KMS-11 (cell line): ENCODE results near the gene PPP1R9A.

Source experiments
- H2AFZ ChIP-seq: fragments of 200-600 bp; sonication (generic); 2 replicates; pipeline ENCODE4 v1.6.1; 2016; ENCODE audit warnings: antibody characterized with exemption, mixed run types, low read depth
- H3K27ac ChIP-seq: fragments of 200-600 bp; sonication (generic); 2 replicates; pipeline ENCODE4 v1.6.1; 2016; ENCODE audit warnings: mild to moderate bottlenecking, mixed run types
- H3K27me3 ChIP-seq: fragments of 200-600 bp; sonication (generic); 2 replicates; pipeline ENCODE4 v1.6.1; 2017; ENCODE audit warnings: mild to moderate bottlenecking, low read depth, mixed run types, moderate library complexity; ENCODE audit not compliant: insufficient read depth
- H3K36me3 ChIP-seq: fragments of 200-600 bp; sonication (generic); 2 replicates; pipeline ENCODE4 v1.6.1; 2017; ENCODE audit warnings: mild to moderate bottlenecking, mixed run types; ENCODE audit not compliant: insufficient read depth
- H3K4me1 ChIP-seq: fragments of 200-600 bp; sonication (generic); 2 replicates; pipeline ENCODE4 v1.6.1; 2016; ENCODE audit warnings: mild to moderate bottlenecking, low read depth, mixed run types; ENCODE audit not compliant: poor library complexity, severe bottlenecking
- H3K4me2 ChIP-seq: fragments of 200-600 bp; sonication (generic); 2 replicates; pipeline ENCODE4 v1.7.0; 2016; ENCODE audit warnings: mild to moderate bottlenecking, mixed run types
- H3K4me3 ChIP-seq: fragments of 200-600 bp; sonication (generic); IDR thresholded peaks from 2 replicates; pipeline ENCODE4 v1.6.1; 2017; ENCODE audit warnings: low read depth, low read length, mixed read lengths; ENCODE audit not compliant: insufficient read depth
- H3K79me2 ChIP-seq: fragments of 200-600 bp; sonication (generic); 2 replicates; pipeline ENCODE4 v1.6.1; 2016; ENCODE audit warnings: low read depth, mixed run types; ENCODE audit not compliant: insufficient read depth
- H3K9ac ChIP-seq: fragments of 200-600 bp; sonication (generic); 2 replicates; pipeline ENCODE4 v1.6.1; 2016; ENCODE audit warnings: mild to moderate bottlenecking, mixed run types
- H4K20me1 ChIP-seq: fragments of 200-600 bp; sonication (generic); 2 replicates; pipeline ENCODE4 v1.6.1; 2016; ENCODE audit warnings: mild to moderate bottlenecking, mixed run types; ENCODE audit not compliant: insufficient read depth
- TF ChIP-seq, protein P1 (sequence below): fragments of 200-600 bp; sonication (generic); conservative IDR thresholded peaks from 2 replicates; pipeline ENCODE4 v1.6.1; 2017; ENCODE audit warnings: low read depth, mild to moderate bottlenecking, antibody characterized with exemption, low read length, moderate library complexity, mixed read lengths

The PPP1R9A gene

DNA sequence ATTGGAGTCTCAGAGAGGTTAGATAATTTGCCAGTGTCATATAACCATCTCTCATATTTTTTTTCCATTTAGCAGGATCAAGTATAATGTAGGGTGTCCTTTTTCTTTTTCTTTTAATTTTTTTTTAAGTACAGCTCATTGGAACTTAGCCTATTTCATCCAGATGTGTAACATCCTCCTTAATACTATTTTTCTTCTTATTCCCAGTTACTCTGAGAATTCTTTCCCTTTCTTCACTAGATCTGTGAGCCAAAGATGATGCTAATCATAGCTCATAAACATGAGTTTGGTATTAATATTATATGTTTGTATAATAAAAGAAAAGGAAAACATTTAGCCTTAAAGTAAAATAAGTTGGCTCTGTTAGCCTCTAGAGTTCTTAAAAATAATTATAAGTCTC, 32.8 kb downstream of the PPP1R9A start:
- H3K79me2 ChIP-seq = no peaks in the 10 kb centered on the region
- no peak overlapping the region for H2AFZ ChIP-seq
- H3K36me3 ChIP-seq = no peaks in the 10 kb centered on the region
- H3K9ac ChIP-seq = no peak overlapping the region
- no peak overlapping the region for H3K27ac ChIP-seq
- TF ChIP-seq, protein P1, sequence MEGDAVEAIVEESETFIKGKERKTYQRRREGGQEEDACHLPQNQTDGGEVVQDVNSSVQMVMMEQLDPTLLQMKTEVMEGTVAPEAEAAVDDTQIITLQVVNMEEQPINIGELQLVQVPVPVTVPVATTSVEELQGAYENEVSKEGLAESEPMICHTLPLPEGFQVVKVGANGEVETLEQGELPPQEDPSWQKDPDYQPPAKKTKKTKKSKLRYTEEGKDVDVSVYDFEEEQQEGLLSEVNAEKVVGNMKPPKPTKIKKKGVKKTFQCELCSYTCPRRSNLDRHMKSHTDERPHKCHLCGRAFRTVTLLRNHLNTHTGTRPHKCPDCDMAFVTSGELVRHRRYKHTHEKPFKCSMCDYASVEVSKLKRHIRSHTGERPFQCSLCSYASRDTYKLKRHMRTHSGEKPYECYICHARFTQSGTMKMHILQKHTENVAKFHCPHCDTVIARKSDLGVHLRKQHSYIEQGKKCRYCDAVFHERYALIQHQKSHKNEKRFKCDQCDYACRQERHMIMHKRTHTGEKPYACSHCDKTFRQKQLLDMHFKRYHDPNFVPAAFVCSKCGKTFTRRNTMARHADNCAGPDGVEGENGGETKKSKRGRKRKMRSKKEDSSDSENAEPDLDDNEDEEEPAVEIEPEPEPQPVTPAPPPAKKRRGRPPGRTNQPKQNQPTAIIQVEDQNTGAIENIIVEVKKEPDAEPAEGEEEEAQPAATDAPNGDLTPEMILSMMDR = no peak
- H3K4me2 ChIP-seq = no peak overlapping the region
- H3K4me3 ChIP-seq = no peak overlapping the region
- H3K4me1 ChIP-seq = no peaks in the 10 kb centered on the region
- H4K20me1 ChIP-seq = no peaks in the 10 kb centered on the region
- H3K27me3 ChIP-seq = no peaks in the 10 kb centered on the region

DNA sequence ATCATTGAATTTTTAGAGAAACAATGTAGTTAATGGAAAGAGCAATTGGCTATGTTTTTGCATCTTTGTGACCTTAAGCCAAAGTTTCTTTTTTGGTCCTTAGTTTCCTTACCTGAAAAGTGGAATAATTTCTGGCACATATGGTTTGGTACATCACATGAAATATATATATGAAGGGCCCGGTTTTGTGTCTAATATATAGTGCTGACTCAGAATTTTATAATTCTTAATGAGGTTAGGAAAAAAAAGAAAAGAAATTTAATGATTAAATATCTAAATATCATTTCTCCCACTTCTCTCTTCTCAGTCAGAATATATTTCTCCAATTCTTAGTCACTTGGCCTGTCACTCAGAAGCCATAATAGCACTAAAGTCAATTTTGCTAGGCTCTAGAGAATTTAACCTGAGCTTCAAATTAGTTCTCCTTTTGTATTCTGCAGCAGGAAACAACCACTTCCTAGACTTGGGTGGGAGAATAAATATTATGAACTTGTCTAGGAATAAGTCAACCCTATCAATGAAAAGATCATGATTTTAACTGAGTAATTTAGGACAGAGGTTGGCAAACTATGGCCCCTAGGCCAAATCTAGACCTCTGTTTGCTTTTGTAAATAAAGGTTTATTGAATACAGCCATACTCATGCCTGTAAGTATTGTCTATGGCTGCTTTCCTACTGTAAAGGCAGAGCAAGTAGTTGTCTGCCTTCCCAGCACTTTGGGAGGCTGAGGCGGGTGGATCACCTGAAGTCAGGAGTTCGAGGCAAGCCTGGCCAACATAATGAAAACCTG, 34.6 kb downstream of the PPP1R9A start:
- Histone ChIP-seq H3K9ac (no peak overlapping the region), H4K20me1 (no peaks in the 10 kb centered on the region), H3K79me2 (no peaks in the 10 kb centered on the region), H3K27ac (no peak overlapping the region), H3K4me3 (no peak overlapping the region), H2AFZ (no peak overlapping the region), H3K4me1 (no peaks in the 10 kb centered on the region), H3K27me3 (no peaks in the 10 kb centered on the region), H3K4me2 (no peak overlapping the region), H3K36me3 (no peaks in the 10 kb centered on the region)
- TF ChIP-seq, protein P1 = no peak

DNA sequence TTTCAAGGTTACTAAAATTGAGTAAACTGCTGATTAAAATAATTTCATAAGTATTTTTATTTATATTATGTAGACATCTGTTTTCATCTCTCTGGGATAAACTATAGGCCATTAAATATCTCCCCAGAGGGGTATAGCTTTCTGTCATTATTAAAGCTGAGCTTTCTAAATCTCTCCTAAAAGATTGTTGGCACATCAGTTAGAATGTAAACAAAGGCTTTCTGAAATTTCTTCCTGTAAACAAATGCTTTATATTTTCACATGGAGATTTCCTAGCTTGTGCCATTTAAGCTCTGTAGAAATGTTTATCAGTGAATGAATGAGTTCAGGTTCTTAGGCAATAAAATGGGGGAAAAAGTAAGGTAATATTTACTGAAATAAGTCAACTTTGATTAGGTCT, 35.7 kb downstream of the PPP1R9A start:
- H3K27ac ChIP-seq = no peak overlapping the region
- H3K79me2 ChIP-seq = no peaks in the 10 kb centered on the region
- no peaks in the 10 kb centered on the region for H3K36me3 ChIP-seq
- TF ChIP-seq, protein P1 = no peak
- no peaks in the 10 kb centered on the region for H3K4me1 ChIP-seq
- no peak overlapping the region for H3K9ac ChIP-seq
- H4K20me1 ChIP-seq = no peaks in the 10 kb centered on the region
- no peak overlapping the region for H3K4me2 ChIP-seq
- H3K27me3 ChIP-seq = no peaks in the 10 kb centered on the region
- H2AFZ ChIP-seq = no peak overlapping the region
- H3K4me3 ChIP-seq = no peak overlapping the region

DNA sequence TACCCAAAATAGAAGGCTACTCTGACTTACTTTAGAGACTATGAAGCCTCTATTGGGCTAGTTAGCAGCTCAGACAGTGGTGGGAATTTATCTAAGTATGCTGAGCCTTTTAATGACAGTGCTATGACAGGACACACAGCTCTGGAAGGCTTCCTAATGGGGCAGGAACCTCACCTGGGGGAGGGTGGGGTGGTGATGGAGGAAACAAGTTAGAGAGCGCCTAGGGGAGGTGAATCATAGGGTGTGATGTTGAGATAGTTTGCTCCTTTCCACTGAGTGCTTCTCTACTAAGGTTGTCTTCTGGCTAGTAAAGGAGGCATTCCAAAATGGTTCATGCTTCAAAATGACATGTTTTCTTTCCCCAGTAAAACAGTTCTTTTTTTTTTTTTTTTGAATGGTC, 42.1 kb downstream of the PPP1R9A start:
- H3K36me3 ChIP-seq = no peaks in the 10 kb centered on the region
- H3K27ac ChIP-seq = no peak overlapping the region
- no peak overlapping the region for H3K9ac ChIP-seq
- H3K4me2 ChIP-seq = no peak overlapping the region
- no peaks in the 10 kb centered on the region for H3K79me2 ChIP-seq
- no peaks in the 10 kb centered on the region for H4K20me1 ChIP-seq
- no peaks in the 10 kb centered on the region for H3K27me3 ChIP-seq
- no peak overlapping the region for H2AFZ ChIP-seq
- TF ChIP-seq, protein P1 = no peak
- no peak overlapping the region for H3K4me3 ChIP-seq
- H3K4me1 ChIP-seq = no peaks in the 10 kb centered on the region
